H1 (cell line): ENCODE data around the gene CHST2. TPM values are rescaled to one million over a fixed set of nuclear protein-coding genes. Genes with fewer than 3 reads are reported as not detected.

Source experiments
- CBX5 ChIP-seq: fragments of 300-800, 300-1000 bp; sonication (generic); IDR thresholded peaks from 2 replicates; pipeline ENCODE4 v1.7.1; 2016; ENCODE audit warnings: antibody characterized with exemption, low read length, low read depth
- POU5F1 ChIP-seq: IDR thresholded peaks from 2 replicates; pipeline ENCODE4 v1.6.1; 2011; ENCODE audit warnings: low read depth, mild to moderate bottlenecking, low read length, moderate library complexity
- SUZ12 ChIP-seq: fragments of 200-600 bp; sonication (generic); IDR thresholded peaks from 2 replicates; pipeline ENCODE4 v1.6.1; 2012; ENCODE audit warnings: mild to moderate bottlenecking, inconsistent platforms, low read length, moderate library complexity, mixed read lengths
- polyA plus RNA-seq, 7 experiments: library from polyadenylated mRNA; depleted of rRNA in 3 of 7; stranded (reverse) in 5 of 7; unstranded in 2 of 7; fragments of >200 nt in 5 of 7; fragments of 200-250 nt in 2 of 7; gene quantifications; 1 replicate in 5 of 7; 2 replicates in 1 of 7; 4 replicates in 1 of 7; pipeline versions ENCODE4 v1.2.1 to v1.2.3, GENCODE V29; 2011 to 2013; ENCODE audit warnings: missing spikeins in 2 of 7, mixed read lengths in 2 of 7
- total RNA-seq: library from RNA; stranded (reverse); fragmentation: NEBNext Ultra II Directional; extraction: Animal tissue kit (Norgen Biotek cat#: 25700); gene quantifications from 2 replicates; pipeline ENCODE4 v1.2.1, GENCODE V29; 2021
- TF ChIP-seq, protein P1 (sequence below), 3 experiments: IDR thresholded peaks; 1 replicate in 2 of 3; 2 replicates in 1 of 3; pipeline versions ENCODE4 v1.5.1 to v1.6.1; 2011; ENCODE audit warnings: low read length in 3 of 3, mild to moderate bottlenecking in 3 of 3, inconsistent platforms in 2 of 3, low read depth in 1 of 3, moderate library complexity in 1 of 3; ENCODE audit not compliant: insufficient read depth in 1 of 3; ENCODE audit errors: control extremely low read depth in 1 of 3

CHST2 gene
- total and polyA plus RNA-seq, 2 of the 8 experiments (the other 6 are each of a cell fraction or from before 2014, with no cell fraction given) = 3.2 to 15.1 TPM

DNA sequence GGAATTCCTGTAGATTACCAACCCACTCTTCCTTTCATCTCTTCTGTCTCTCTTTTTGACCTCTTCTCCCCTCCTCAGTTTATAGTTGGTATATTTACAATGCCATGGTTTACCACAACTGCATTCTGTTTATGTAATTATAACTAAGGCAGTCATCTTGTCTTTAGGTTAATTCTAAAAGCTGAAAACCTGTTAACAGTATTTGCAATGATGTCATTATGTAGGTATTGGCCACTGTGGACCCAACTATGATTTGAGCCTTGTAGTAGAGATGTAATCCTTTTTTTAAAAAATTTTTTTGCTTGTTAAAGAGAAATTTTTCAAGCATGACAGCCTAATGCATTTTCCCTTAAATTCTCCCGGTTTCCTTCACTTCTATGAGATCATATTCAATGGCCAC is 30.7 kb upstream of the CHST2 start (continued):
- TF ChIP-seq, protein P1, sequence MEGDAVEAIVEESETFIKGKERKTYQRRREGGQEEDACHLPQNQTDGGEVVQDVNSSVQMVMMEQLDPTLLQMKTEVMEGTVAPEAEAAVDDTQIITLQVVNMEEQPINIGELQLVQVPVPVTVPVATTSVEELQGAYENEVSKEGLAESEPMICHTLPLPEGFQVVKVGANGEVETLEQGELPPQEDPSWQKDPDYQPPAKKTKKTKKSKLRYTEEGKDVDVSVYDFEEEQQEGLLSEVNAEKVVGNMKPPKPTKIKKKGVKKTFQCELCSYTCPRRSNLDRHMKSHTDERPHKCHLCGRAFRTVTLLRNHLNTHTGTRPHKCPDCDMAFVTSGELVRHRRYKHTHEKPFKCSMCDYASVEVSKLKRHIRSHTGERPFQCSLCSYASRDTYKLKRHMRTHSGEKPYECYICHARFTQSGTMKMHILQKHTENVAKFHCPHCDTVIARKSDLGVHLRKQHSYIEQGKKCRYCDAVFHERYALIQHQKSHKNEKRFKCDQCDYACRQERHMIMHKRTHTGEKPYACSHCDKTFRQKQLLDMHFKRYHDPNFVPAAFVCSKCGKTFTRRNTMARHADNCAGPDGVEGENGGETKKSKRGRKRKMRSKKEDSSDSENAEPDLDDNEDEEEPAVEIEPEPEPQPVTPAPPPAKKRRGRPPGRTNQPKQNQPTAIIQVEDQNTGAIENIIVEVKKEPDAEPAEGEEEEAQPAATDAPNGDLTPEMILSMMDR (IDR thresholded peaks at IDR 0.05; ENCODE audit: control extremely low read depth in 1 of 3, insufficient read depth in 1 of 3, low read depth in 1 of 3, low read length in 3 of 3) = no peak
- no peak for TF ChIP-seq CBX5
- no peak for TF ChIP-seq POU5F1
- TF ChIP-seq SUZ12 = no peak
